Measurements from ENCODE around the gene GPC5. TPM values are rescaled to one million over a fixed set of nuclear protein-coding genes. Genes with fewer than 3 reads are reported as not detected.

GPC5 gene
- total and polyA plus RNA-seq, 2 of the 13 experiments (the other 11 are each of a cell fraction or from before 2014, with no cell fraction given): 0.02 to 0.07 TPM

- in situ Hi-C loops (cut with HindIII; ENCODE audit: extremely low pct_ligation_motif_present, low pct_unique_long_range_greater_than_20kb) (no loop called here), intact Hi-C loops (cut with micrococcal nuclease; ENCODE audit: unreplicated experiment) (no loop called here)
- Histone ChIP-seq H2AFZ (ENCODE audit: low read length) (no peak overlapping the region), H3K79me2 (ENCODE audit: insufficient read depth, low read length) (no peaks in the 10 kb centered on the region), H3K4me1 (ENCODE audit: insufficient read depth, low read length) (no peaks in the 10 kb centered on the region), H3K4me3 (replicated peaks in 1 of 3; ENCODE audit: insufficient read depth in 1 of 3, low read depth in 2 of 3, low read length in 3 of 3) (no peak overlapping the region), H3K27me3 (ENCODE audit: control insufficient read depth in 1 of 2, insufficient read depth in 2 of 2, low read length in 2 of 2) (no peaks in the 10 kb centered on the region; a peak in 2 of 5 replicates), H3K9me3 (ENCODE audit: low read length) (no peaks in the 10 kb centered on the region), H3K36me3 (replicated peaks in 1 of 2; ENCODE audit: control insufficient read depth in 1 of 2, insufficient read depth in 2 of 2, low read length in 2 of 2) (no peaks in the 10 kb centered on the region), H3K4me2 (ENCODE audit: low read depth, low read length) (no peak overlapping the region), H3K27ac (ENCODE audit: extremely low read length, insufficient read depth, low read length) (no peak overlapping the region), H3K9ac (ENCODE audit: insufficient read depth, low read depth, low read length) (no peak overlapping the region), H4K20me1 (ENCODE audit: insufficient read depth, low read length) (no peaks in the 10 kb centered on the region)
- BruUV-seq (replicated peaks): no TSS peak
- ATAC-seq: no peak
- ChIA-PET CTCF (ENCODE audit: low intra/inter-chr PET ratio, low total read pairs) (no interaction called here), POLR2A (no interaction called here)
- no peak for DNase-seq (ENCODE audit: low spot score)
- WGBS (ENCODE audit: low lambda C conversion rate): 4% methylated on average over 4 of the region's 4 CpGs
- TF ChIP-seq ZBTB49 (CRISPR knock-in tag; IDR thresholded peaks at IDR 0.05; ENCODE audit: borderline replicate concordance) (no peak), ZSCAN22 (CRISPR knock-in tag; IDR thresholded peaks at IDR 0.05) (no peak)
- TF ChIP-seq, protein P1, sequence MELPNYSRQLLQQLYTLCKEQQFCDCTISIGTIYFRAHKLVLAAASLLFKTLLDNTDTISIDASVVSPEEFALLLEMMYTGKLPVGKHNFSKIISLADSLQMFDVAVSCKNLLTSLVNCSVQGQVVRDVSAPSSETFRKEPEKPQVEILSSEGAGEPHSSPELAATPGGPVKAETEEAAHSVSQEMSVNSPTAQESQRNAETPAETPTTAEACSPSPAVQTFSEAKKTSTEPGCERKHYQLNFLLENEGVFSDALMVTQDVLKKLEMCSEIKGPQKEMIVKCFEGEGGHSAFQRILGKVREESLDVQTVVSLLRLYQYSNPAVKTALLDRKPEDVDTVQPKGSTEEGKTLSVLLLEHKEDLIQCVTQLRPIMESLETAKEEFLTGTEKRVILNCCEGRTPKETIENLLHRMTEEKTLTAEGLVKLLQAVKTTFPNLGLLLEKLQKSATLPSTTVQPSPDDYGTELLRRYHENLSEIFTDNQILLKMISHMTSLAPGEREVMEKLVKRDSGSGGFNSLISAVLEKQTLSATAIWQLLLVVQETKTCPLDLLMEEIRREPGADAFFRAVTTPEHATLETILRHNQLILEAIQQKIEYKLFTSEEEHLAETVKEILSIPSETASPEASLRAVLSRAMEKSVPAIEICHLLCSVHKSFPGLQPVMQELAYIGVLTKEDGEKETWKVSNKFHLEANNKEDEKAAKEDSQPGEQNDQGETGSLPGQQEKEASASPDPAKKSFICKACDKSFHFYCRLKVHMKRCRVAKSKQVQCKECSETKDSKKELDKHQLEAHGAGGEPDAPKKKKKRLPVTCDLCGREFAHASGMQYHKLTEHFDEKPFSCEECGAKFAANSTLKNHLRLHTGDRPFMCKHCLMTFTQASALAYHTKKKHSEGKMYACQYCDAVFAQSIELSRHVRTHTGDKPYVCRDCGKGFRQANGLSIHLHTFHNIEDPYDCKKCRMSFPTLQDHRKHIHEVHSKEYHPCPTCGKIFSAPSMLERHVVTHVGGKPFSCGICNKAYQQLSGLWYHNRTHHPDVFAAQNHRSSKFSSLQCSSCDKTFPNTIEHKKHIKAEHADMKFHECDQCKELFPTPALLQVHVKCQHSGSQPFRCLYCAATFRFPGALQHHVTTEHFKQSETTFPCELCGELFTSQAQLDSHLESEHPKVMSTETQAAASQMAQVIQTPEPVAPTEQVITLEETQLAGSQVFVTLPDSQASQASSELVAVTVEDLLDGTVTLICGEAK (IDR thresholded peaks at IDR 0.05): no peak
- TF ChIP-seq, protein P1 (CRISPR knock-in tag; IDR thresholded peaks at IDR 0.05): no peak
- no peak for FAIRE-seq
Observed at GRCh38 chr13:92390217-92390616, 991.8 kb downstream of the GPC5 start.

Data from HepG2 (cell line).